GM13976 (cell line): Measurements from ENCODE around the gene CSAG3.
"Not testable (repeated sequence)": the region's sequence is repeated elsewhere in the genome, so short reads cannot be mapped to it uniquely, and the experiment has no call there.

Source experiments
- DNase-seq: peaks from one replicate; pipeline ENCODE4 v3.0.0; 2012; ENCODE audit warnings: low spot score
- in situ Hi-C: fragments of 300-500 bp; cut with MboI; formaldehyde crosslinking; loops from one replicate; pipeline ENCODE4 v1.12.0; 2022; ENCODE audit warnings: low sequenced_read_pairs, mixed read lengths, inconsistent platforms; ENCODE audit not compliant: unreplicated experiment
- TF ChIP-seq, protein P1 (sequence below): IDR thresholded peaks from 2 replicates; pipeline ENCODE4 v1.5.1; 2012; ENCODE audit warnings: borderline replicate concordance, mild to moderate bottlenecking; ENCODE audit not compliant: insufficient read depth; ENCODE audit errors: extremely low read depth, missing control alignments, control extremely low read depth

CSAG3 gene

DNA sequence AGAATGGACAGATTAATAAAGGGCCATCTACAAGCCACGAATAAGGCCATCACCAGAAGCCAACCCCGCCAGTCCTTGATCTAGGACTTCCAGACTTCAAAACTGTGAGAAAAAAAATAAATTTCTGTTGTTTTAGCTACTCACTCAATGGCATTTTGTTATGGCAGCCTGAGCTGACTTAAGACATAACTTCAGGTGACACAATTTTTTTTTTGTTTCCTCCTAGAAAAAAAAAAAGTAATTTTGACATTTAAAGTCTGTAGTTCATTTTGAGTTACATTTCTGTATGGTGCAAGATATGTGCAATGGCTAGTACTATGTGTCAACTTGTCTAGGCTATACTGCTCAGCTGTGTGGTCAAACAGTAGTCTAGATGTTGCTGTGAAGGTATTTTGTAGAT is at the start of gene CSAG3:
TSS of gene CSAG3 (plus strand) at position 301 of the 400 bp plus-strand sequence.
- DNase-seq, in situ Hi-C loops: not testable (repeated sequence)

DNA sequence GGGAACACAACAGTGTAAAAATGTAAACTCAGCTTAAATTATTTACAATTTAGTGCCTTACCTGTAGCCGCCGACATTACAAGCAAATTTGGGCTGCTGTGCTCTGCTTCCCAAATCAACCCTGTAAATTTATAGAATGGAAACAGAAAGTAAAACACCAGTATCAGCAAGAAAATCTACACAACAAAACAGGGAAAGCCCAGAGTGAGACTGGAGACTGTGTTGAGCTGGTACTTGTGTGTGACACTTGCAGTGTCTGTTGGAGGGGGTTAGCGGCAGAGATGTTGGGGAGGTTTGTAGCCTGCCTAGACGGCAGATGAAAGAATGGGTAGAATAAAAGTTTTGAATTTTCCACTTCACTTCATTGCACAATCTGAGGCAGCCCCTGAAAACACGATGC is 45.8 kb upstream of the CSAG3 start:
- DNase-seq, in situ Hi-C loops: not testable (repeated sequence)

DNA sequence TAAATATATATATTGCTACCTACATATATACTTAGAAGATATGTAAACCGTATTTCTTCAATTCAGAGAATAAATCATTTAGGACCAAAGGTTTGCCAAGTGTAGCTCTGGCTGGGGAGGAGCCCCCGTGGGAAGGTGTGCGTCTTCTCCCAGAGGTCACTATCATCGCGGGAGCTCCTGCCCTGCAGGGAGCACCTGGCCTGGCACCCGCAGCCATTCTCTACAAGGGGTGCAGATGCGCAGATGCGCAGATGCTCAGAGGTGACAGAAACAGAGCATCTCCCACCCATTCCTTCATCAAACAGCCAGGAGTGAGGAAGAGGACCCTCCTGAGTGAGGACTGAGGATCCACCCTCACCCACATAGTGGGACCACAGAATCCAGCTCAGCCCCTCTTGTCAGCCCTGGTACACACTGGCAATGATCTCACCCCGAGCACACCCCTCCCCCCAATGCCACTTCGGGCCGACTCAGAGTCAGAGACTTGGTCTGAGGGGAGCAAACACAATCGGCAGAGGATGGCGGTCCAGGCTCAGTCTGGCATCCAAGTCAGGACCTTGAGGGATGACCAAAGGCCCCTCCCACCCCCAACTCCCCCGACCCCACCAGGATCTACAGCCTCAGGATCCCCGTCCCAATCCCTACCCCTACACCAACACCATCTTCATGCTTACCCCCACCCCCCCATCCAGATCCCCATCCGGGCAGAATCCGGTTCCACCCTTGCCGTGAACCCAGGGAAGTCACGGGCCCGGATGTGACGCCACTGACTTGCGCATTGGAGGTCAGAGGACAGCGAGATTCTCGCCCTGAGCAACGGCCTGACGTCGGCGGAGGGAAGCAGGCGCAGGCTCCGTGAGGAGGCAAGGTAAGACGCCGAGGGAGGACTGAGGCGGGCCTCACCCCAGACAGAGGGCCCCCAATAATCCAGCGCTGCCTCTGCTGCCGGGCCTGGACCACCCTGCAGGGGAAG is 44.9 kb upstream of the CSAG3 start, which contains the start of gene MAGEA2B:
TSS of gene MAGEA2B (plus strand) at position 814 of the 973 bp plus-strand sequence. CDS start 2,479 bp downstream, outside the sequence.
- DNase-seq, in situ Hi-C loops: not testable (repeated sequence)

DNA sequence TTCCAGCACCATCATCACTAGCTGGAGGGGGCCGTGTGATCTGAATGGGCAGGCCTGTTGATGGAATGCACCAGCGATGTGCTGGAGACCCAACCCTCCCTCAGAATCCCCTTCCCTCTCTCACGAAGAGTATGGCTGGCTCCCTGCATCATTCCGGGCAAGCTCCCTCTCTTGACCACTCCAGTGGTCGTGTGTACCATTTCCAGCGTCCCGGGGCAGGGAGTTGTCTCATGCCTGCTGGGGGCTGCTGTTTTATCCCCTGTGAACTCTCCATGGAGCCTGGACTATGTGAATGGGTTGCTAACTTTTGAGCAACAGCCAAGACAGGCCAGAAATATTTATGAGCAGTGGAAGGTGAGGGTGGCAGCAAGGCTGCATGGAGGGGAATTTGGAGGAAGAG is 33.6 kb upstream of the CSAG3 start:
- TF ChIP-seq, protein P1, sequence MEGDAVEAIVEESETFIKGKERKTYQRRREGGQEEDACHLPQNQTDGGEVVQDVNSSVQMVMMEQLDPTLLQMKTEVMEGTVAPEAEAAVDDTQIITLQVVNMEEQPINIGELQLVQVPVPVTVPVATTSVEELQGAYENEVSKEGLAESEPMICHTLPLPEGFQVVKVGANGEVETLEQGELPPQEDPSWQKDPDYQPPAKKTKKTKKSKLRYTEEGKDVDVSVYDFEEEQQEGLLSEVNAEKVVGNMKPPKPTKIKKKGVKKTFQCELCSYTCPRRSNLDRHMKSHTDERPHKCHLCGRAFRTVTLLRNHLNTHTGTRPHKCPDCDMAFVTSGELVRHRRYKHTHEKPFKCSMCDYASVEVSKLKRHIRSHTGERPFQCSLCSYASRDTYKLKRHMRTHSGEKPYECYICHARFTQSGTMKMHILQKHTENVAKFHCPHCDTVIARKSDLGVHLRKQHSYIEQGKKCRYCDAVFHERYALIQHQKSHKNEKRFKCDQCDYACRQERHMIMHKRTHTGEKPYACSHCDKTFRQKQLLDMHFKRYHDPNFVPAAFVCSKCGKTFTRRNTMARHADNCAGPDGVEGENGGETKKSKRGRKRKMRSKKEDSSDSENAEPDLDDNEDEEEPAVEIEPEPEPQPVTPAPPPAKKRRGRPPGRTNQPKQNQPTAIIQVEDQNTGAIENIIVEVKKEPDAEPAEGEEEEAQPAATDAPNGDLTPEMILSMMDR = no peak
- in situ Hi-C loops = no loop called here
- DNase-seq = no peak

DNA sequence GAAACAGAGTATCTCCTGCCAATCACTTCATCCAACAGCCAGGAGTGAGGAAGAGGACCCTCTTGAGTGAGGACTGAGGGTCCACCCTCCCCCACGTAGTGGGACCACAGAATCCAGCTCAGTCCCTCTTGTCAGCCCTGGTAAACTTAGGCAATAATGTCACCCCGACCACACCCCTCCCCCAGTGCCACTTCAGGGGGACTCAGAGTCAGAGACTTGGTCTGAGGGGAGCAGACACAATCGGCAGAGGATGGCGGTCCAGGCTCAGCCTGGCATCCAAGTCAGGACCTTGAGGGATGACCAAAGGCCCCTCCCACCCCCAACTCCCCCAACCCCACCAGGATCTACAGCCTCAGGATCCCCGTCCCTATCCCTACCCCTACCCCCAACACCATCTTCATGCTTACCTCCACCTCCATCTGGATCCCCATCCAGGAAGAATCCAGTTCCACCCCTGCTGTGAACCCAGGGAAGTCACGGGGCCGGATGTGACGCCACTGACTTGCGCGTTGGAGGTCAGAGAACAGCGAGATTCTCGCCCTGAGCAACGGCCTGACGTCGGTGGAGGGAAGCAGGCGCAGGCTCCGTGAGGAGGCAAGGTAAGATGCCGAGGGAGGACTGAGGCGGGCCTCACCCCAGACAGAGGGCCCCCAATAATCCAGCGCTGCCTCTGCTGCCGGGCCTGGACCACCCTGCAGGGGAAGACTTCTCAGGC is 25.6 kb upstream of the CSAG3 start, which contains the start of the genes CSAG1 and MAGEA12:
TSS of gene CSAG1 (minus strand) at position 461 of the 715 bp plus-strand sequence. CDS start 1,261 bp downstream, outside the sequence.
TSS of gene MAGEA12 (plus strand) at position 497 of the 715 bp plus-strand sequence. CDS start 2,405 bp downstream, outside the sequence.
- in situ Hi-C loops = no loop called here
- TF ChIP-seq, protein P1 = no peak
- DNase-seq = no peak

DNA sequence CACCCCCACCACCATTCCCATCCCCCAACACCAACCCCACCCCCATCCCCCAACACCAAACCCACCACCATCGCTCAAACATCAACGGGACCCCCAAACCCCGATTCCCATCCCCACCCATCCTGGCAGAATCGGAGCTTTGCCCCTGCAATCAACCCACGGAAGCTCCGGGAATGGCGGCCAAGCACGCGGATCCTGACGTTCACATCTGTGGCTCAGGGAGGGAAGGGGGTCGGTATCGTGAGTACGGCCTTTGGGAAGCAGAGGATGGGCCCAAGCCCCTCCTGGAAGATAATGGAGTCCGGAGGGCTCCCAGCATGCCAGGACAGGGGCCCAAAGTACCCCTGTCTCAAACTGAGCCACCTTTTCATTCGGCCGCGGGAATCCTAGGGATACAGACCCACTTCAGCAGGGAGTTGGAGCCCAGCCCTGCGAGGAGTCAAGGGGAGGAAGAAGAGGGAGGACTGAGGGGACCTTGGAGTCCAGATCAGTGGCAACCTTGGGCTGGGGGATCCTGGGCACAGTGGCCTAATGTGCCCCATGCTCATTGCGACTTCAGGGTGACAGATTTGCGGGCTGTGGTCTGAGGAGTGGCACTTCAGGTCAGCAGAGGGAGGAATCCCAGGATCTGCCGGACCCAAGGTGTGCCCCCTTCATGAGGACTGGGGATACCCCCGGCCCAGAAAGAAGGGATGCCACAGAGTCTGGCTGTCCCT is 24.7 kb upstream of the CSAG3 start:
- in situ Hi-C loops, DNase-seq: not testable (repeated sequence)

DNA sequence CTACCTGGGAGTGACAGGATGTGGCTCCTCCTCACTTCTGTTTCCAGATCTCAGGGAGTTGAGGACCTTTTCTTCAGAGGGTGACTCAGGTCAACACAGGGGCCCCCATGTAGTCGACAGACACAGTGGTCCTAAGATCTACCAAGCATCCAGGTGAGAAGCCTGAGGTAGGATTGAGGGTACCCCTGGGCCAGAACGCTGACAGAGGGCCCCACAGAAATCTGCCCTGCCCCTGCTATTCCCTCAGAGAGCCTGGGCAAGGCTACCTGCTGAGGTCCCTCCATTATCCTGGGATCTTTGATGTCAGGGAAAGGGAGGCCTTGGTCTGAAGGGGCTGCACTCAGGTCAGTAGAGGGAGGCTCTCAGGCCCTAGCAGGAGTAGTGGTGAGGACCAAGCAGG is 23.9 kb upstream of the CSAG3 start:
- TF ChIP-seq, protein P1 = no peak
- in situ Hi-C loops = no loop called here
- DNase-seq = no peak

DNA sequence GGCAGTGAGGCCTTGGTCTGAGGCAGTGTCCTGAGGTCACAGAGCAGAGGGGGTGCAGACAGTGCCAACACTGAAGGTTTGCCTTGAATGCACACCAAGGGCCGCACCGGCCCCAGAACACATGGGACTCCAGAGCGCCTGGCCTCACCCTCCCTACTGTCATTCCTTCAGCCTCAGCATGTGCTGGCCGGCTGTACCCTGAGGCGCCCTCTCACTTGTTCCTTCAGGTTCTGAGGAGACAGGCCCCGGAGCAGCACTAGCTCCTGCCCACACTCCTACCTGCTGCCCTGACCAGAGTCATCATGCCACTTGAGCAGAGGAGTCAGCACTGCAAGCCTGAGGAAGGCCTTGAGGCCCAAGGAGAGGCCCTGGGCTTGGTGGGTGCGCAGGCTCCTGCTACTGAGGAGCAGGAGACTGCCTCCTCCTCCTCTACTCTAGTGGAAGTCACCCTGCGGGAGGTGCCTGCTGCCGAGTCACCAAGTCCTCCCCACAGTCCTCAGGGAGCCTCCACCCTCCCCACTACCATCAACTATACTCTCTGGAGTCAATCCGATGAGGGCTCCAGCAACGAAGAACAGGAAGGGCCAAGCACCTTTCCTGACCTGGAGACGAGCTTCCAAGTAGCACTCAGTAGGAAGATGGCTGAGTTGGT is 23.0 kb upstream of the CSAG3 start:
- in situ Hi-C loops = no loop called here
- DNase-seq = no peak
- TF ChIP-seq, protein P1 = no peak

DNA sequence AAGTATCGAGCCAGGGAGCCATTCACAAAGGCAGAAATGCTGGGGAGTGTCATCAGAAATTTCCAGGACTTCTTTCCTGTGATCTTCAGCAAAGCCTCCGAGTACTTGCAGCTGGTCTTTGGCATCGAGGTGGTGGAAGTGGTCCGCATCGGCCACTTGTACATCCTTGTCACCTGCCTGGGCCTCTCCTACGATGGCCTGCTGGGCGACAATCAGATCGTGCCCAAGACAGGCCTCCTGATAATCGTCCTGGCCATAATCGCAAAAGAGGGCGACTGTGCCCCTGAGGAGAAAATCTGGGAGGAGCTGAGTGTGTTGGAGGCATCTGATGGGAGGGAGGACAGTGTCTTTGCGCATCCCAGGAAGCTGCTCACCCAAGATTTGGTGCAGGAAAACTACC is 22.5 kb upstream of the CSAG3 start:
- DNase-seq, in situ Hi-C loops: not testable (repeated sequence)
